Measurements from ENCODE around the gene EHBP1.
"Not testable (repeated sequence)": the region's sequence is repeated elsewhere in the genome, so short reads cannot be mapped to it uniquely, and the experiment has no call there.

EHBP1 gene

DNA sequence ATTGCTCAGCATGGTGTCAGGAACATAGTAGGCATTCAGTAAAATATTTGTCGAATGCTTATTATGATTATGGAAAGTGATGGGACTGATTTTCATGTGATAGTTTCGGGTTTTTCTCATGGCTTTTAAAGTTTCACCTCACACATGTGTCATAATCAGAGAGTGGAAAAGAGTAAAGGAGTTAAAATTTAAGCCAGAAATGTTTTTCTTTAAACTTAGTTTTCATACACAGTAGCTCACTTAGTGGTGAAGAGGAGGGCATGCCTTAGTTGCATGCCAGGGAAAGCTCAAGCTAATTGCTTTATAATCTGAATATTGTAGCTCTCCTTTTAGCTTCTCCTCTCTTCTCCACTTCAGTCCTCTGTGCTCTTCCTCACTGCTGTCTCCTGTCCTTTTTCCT lies 38.0 kb downstream of the EHBP1 start:
- TF ChIP-seq, protein P1, sequence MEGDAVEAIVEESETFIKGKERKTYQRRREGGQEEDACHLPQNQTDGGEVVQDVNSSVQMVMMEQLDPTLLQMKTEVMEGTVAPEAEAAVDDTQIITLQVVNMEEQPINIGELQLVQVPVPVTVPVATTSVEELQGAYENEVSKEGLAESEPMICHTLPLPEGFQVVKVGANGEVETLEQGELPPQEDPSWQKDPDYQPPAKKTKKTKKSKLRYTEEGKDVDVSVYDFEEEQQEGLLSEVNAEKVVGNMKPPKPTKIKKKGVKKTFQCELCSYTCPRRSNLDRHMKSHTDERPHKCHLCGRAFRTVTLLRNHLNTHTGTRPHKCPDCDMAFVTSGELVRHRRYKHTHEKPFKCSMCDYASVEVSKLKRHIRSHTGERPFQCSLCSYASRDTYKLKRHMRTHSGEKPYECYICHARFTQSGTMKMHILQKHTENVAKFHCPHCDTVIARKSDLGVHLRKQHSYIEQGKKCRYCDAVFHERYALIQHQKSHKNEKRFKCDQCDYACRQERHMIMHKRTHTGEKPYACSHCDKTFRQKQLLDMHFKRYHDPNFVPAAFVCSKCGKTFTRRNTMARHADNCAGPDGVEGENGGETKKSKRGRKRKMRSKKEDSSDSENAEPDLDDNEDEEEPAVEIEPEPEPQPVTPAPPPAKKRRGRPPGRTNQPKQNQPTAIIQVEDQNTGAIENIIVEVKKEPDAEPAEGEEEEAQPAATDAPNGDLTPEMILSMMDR (IDR thresholded peaks at IDR 0.05; ENCODE audit: insufficient read depth, missing control alignments) = no peak
- FAIRE-seq (no peak), DNase-seq (ENCODE audit: insufficient read length, low spot score) (no peak)

DNA sequence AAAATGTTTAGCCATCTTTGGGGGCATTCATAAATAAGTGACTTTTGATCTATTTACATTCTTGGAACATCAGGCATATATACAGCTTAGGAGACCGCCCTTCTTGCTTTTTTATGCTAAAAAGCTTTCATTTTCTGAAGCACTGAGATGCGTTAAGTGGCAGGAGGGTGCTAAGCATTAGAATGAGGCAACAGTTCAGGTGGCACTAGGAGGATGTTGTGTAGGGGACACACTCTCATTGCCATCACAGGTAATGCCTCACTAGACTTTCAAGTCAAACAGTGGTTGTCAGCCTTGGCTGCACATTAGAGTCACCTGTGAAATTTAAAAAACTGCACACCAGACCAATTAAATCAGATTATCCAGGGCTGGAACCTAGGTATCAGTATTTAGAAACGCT lies 39.1 kb downstream of the EHBP1 start:
- DNase-seq (ENCODE audit: insufficient read length, low spot score) = no peak
- no peak for FAIRE-seq

DNA sequence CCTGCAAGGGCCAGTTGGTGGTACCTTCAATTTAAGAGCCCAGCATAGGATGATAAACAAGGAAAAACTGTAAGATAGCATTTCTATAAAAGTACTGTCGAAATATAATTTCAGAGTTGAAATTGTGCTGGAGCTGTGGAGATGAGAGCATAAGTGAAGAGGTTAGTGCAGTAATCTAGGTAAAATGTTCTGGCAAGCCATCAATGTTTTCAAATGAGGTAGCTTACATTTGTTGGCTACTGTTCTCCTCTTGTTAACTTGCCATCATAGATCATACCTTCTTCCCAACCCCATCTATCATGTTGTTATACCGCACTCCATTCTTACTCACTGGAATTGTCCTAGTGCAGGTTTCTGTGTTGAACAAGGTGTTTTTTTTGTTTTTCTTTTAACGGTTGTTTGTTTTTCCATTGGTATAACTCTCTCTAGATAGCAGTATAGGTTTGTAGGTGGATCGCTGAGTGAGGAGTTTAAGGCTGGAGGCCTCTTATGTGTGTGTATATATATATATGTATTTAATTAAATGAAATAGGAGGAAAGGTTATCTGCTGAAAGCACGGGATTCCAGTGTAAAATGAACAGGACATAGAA lies 40.5 kb downstream of the EHBP1 start:
- TF ChIP-seq, protein P1 (IDR thresholded peaks at IDR 0.05; ENCODE audit: insufficient read depth, missing control alignments) = no peak
- DNase-seq (ENCODE audit: insufficient read length, low spot score) (no peak), FAIRE-seq (no peak)

More for the DNA sequence above, 39.1 kb downstream of the EHBP1 start:
- TF ChIP-seq, protein P1 (IDR thresholded peaks at IDR 0.05; ENCODE audit: insufficient read depth, missing control alignments) = no peak

DNA sequence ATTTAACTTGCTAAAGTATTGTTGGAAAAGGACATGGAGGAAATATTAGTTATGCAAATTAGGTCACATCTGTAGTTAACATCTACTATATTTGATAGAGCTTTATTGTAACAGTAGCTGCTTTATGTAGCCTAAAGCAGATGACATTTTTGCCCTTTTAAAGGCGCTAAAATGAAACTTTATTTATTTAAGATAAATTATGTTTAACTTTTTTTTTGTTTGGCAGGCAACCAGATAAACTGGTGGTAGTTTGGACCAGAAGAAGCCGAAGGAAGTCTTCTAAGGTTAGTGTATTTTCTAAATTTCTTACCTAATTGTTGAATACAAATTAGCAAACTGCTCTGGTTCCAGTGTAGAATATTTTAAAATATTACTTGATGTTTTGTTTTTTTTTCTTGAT lies 41.7 kb downstream of the EHBP1 start:
- TF ChIP-seq, protein P1 (IDR thresholded peaks at IDR 0.05; ENCODE audit: insufficient read depth, missing control alignments) = no peak
- no peak for FAIRE-seq
- no peak for DNase-seq (ENCODE audit: insufficient read length, low spot score)

DNA sequence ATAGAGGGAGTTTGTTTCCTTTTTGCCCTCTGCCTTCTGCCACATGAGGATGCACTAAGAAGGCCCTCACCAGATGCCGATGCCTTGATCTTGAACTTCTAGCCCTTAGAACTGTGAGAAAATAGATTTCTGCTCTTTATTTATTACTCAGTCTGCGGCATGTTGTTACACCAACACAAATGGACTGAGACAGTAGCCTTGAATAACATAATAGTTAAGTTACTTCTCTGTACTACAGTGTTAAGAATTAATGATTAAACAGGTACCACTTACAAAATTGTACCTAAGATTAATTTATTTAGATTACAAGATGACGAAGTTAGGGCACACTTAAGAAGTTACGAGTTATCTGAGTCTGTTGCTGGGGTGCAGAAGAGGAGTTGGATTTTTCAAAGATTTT lies 42.4 kb downstream of the EHBP1 start:
- FAIRE-seq (no peak), DNase-seq (ENCODE audit: insufficient read length, low spot score) (no peak)
- TF ChIP-seq, protein P1 (IDR thresholded peaks at IDR 0.05; ENCODE audit: insufficient read depth, missing control alignments) = no peak

DNA sequence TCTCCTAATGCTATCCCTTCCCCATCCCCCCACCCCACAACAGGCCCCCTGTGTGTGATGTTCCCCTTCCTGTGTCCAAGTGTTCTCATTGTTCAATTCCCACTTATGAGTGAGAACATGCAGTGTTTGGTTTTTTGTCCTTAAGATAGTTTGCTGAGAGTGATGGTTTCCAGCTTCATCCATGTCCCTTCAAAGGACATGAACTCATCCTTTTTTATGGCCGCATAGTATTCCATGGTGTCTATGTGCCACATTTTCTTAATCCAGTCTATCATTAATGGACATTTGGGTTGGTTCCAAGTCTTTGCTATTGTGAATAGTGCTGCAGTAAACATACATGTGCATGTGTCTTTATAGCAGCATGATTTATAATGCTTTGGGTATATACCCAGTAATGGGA lies 43.6 kb downstream of the EHBP1 start:
- not testable (repeated sequence) for FAIRE-seq; DNase-seq (ENCODE audit: insufficient read length, low spot score)

DNA sequence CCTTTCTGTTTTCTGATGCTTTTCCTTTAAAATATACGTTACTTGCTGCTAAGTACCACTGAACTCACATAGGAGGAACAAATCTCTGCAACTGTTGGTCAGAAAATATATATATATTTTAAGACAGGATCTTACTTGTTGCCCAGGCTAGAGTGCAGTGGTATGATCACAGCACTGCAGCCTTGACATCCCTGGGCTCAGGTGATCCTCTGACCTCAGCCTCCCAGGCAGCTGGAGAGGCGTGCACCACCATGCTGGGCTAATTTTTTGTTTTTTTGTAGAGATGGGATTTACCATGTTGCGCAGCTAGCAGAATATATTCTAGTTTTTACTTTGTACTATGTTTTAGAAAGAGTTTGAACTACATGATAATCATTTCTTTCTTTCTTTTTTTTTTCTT lies 51.5 kb downstream of the EHBP1 start:
- no peak for FAIRE-seq
- TF ChIP-seq, protein P1 (IDR thresholded peaks at IDR 0.05; ENCODE audit: insufficient read depth, missing control alignments) = no peak

DNA sequence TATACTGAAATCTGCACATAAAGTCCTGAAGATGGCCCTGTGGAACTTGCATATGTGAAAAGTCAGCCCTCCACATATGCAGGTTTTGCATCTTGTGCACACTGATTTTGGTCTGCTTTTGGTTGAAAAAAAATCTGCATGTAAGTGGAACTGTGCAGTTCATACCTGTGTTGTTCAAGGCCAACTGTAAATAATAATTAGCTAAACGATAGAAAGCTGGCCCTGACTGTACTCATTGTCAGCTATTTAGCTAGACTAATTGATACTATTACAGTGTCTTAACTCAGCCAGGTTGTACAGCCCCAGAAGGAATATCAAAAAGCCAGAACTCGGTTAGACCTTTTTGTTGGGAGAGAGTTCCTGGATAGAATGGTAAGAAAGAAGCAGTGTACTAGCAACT lies 54.5 kb downstream of the EHBP1 start:
- TF ChIP-seq, protein P1 (IDR thresholded peaks at IDR 0.05; ENCODE audit: insufficient read depth, missing control alignments) = no peak
- no peak for FAIRE-seq
- DNase-seq (ENCODE audit: insufficient read length, low spot score) = no peak

More for the DNA sequence above, 51.5 kb downstream of the EHBP1 start:
- DNase-seq (ENCODE audit: insufficient read length, low spot score) = no peak
